A549 (cell line): ENCODE data around the gene SEC16A.

ENCODE experiments used
- NR3C1 ChIP-seq: fragments of >200 bp; sonication (Bioruptor Twin); formaldehyde crosslinking; IDR thresholded peaks from 3 replicates; pipeline ENCODE4 v1.6.1; 2017
- POLR2A ChIP-seq: IDR thresholded peaks from 2 replicates; pipeline ENCODE4 v1.6.1; 2012; ENCODE audit warnings: mild to moderate bottlenecking, low read length
- TF ChIP-seq, protein P1 (sequence below): fragments of 450-650 bp; IDR thresholded peaks from 2 replicates; pipeline ENCODE4 v1.6.1; 2014; ENCODE audit warnings: antibody characterized with exemption
- TF ChIP-seq, protein P2 (sequence below): fragments of >200 bp; sonication (Bioruptor Twin); formaldehyde crosslinking; IDR thresholded peaks from 3 replicates; pipeline ENCODE4 v1.5.1; 2016

DNA sequence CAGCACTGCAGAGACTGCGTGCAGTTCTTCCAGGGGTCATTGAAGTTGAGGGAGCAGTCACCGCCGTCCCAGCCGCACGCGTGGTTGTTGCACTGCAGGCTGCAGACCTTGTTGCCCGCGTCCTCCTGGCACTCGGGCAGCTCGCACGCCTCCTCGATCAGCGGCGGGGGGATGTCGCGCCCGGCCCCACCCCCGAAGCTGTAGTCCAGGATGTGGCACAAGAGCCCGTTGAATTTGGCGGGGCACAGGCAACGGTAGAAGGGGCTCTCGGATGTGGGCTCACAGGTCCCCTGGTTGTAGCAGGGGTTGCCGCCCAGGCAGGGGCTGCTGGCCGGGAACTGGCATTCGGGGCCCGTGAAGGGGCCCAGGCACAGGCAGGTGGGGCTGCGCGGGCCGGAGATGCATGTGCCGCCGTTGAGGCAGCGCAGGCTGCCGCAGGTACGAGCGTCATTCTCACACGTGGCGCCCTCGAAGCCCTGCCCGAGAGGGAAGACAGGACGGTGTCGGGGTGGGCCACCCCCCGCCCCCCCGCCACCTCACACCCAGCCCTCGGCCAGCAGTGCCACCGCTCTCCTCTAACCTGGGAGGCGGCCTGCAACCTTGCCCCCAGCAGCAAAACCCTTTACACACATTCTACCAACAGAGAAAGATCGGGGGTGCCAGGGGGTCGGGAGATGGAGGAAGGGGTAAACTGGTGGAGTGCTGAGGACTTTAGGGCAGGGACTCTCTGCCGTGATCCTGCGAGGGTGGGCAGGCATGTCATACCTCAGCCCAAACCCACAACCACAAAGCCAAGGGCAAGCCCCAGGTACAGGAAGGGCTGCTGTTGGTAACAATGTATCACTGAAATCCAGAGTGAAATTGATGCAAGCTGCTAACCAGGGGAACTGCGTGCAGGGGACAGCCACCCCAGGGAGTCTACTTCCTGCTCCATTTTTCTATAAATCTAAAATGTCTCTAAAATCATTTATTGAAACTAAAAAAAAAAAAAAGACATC lies 22.9 kb upstream of the SEC16A start:
- TF ChIP-seq POLR2A: no peak
- no peak for TF ChIP-seq NR3C1
- TF ChIP-seq, protein P1, sequence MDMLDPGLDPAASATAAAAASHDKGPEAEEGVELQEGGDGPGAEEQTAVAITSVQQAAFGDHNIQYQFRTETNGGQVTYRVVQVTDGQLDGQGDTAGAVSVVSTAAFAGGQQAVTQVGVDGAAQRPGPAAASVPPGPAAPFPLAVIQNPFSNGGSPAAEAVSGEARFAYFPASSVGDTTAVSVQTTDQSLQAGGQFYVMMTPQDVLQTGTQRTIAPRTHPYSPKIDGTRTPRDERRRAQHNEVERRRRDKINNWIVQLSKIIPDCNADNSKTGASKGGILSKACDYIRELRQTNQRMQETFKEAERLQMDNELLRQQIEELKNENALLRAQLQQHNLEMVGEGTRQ: no peak
- TF ChIP-seq, protein P2, sequence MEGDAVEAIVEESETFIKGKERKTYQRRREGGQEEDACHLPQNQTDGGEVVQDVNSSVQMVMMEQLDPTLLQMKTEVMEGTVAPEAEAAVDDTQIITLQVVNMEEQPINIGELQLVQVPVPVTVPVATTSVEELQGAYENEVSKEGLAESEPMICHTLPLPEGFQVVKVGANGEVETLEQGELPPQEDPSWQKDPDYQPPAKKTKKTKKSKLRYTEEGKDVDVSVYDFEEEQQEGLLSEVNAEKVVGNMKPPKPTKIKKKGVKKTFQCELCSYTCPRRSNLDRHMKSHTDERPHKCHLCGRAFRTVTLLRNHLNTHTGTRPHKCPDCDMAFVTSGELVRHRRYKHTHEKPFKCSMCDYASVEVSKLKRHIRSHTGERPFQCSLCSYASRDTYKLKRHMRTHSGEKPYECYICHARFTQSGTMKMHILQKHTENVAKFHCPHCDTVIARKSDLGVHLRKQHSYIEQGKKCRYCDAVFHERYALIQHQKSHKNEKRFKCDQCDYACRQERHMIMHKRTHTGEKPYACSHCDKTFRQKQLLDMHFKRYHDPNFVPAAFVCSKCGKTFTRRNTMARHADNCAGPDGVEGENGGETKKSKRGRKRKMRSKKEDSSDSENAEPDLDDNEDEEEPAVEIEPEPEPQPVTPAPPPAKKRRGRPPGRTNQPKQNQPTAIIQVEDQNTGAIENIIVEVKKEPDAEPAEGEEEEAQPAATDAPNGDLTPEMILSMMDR: no peak
